DND-41 (cell line): ENCODE results near the gene SHISA9.

Source experiments
- ATAC-seq: fragments of 200-7000 bp; cut with Tn5 transposase; 3 replicates; pipeline ENCODE4 v1.9.1; 2021; ENCODE audit warnings: low read depth; ENCODE audit not compliant: insufficient read depth
- DNase-seq: peaks from one replicate; pipeline ENCODE4 v3.0.0-alpha.2; 2020
- H2AFZ ChIP-seq: 2 replicates; pipeline ENCODE4 v1.6.0; 2012; ENCODE audit warnings: low read depth, low read length
- H3K27ac ChIP-seq: 2 replicates; pipeline ENCODE4 v1.5.1; 2012; ENCODE audit warnings: low read length, inconsistent platforms
- H3K27me3 ChIP-seq: fragments of 200-600 bp; sonication (generic); 2 replicates; pipeline ENCODE4 v1.6.0; 2012; ENCODE audit warnings: low read length, mild to moderate bottlenecking, inconsistent platforms; ENCODE audit not compliant: insufficient read depth, poor library complexity
- H3K36me3 ChIP-seq: 2 replicates; pipeline ENCODE4 v1.5.1; 2012; ENCODE audit warnings: low read length, inconsistent platforms; ENCODE audit not compliant: insufficient read depth
- H3K4me1 ChIP-seq: 2 replicates; pipeline ENCODE4 v1.5.1; 2012; ENCODE audit warnings: mild to moderate bottlenecking, low read length; ENCODE audit not compliant: insufficient read depth
- H3K4me2 ChIP-seq: 2 replicates; pipeline ENCODE4 v1.6.0; 2012; ENCODE audit warnings: mild to moderate bottlenecking, moderate library complexity, low read length, inconsistent platforms; ENCODE audit not compliant: insufficient read depth
- H3K4me3 ChIP-seq, 2 experiments: fragments of 200-600 bp in 1 of 2; shearing (Covaris generic) in 1 of 2; 2 replicates each; pipeline ENCODE4 v1.5.1; 2012 to 2016; ENCODE audit warnings: inconsistent platforms in 2 of 2, low read length in 2 of 2, mild to moderate bottlenecking in 2 of 2, low read depth in 1 of 2, moderate library complexity in 1 of 2
- H3K79me2 ChIP-seq: 2 replicates; pipeline ENCODE4 v1.6.0; 2012; ENCODE audit warnings: low read length, inconsistent platforms; ENCODE audit not compliant: insufficient read depth
- H3K9ac ChIP-seq: 2 replicates; pipeline ENCODE4 v1.6.0; 2012; ENCODE audit warnings: low read depth, mild to moderate bottlenecking, inconsistent platforms, low read length, moderate library complexity
- H3K9me3 ChIP-seq: 2 replicates; pipeline ENCODE4 v1.5.1; 2012; ENCODE audit warnings: low read length, moderate library complexity, mild to moderate bottlenecking, inconsistent platforms; ENCODE audit not compliant: insufficient read depth, severe bottlenecking
- H4K20me1 ChIP-seq: 2 replicates; pipeline ENCODE4 v1.6.0; 2012; ENCODE audit warnings: low read length; ENCODE audit not compliant: insufficient read depth
- EZH2 ChIP-seq: IDR thresholded peaks from 3 replicates; pipeline ENCODE4 v1.6.1; 2012; ENCODE audit warnings: borderline replicate concordance, low read depth, mild to moderate bottlenecking, moderate library complexity, low read length, inconsistent platforms; ENCODE audit not compliant: severe bottlenecking
- TF ChIP-seq, protein P1 (sequence below): IDR thresholded peaks from 2 replicates; pipeline ENCODE4 v1.5.1; 2012; ENCODE audit warnings: borderline replicate concordance, low read length, moderate library complexity, mild to moderate bottlenecking; ENCODE audit not compliant: poor library complexity, severe bottlenecking; ENCODE audit errors: extremely low read depth

Gene SHISA9

GRCh38 chr16:13289515-13289914, 388.1 kb downstream of the SHISA9 start:
- H3K36me3 ChIP-seq = no peaks in the 10 kb centered on the region
- no peaks in the 10 kb centered on the region for H3K79me2 ChIP-seq
- no peak overlapping the region for H3K4me3 ChIP-seq
- H3K9me3 ChIP-seq = no peaks in the 10 kb centered on the region
- no peak overlapping the region for H2AFZ ChIP-seq
- H4K20me1 ChIP-seq = no peaks in the 10 kb centered on the region
- H3K9ac ChIP-seq = no peak overlapping the region
- no peak overlapping the region for H3K4me2 ChIP-seq
- H3K4me1 ChIP-seq = no peaks in the 10 kb centered on the region
- no peaks in the 10 kb centered on the region for H3K27me3 ChIP-seq
- ATAC-seq (no peak), DNase-seq (no peak)
- no peak overlapping the region for H3K27ac ChIP-seq
- TF ChIP-seq EZH2 = no peak
- TF ChIP-seq, protein P1, sequence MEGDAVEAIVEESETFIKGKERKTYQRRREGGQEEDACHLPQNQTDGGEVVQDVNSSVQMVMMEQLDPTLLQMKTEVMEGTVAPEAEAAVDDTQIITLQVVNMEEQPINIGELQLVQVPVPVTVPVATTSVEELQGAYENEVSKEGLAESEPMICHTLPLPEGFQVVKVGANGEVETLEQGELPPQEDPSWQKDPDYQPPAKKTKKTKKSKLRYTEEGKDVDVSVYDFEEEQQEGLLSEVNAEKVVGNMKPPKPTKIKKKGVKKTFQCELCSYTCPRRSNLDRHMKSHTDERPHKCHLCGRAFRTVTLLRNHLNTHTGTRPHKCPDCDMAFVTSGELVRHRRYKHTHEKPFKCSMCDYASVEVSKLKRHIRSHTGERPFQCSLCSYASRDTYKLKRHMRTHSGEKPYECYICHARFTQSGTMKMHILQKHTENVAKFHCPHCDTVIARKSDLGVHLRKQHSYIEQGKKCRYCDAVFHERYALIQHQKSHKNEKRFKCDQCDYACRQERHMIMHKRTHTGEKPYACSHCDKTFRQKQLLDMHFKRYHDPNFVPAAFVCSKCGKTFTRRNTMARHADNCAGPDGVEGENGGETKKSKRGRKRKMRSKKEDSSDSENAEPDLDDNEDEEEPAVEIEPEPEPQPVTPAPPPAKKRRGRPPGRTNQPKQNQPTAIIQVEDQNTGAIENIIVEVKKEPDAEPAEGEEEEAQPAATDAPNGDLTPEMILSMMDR = no peak
